Stimulated activated CD4-positive, alpha-beta T cell treated with anti-CD3 and anti-CD28 coated beads, Interleukin-4, amount 100 ng/mL, for 24 hours (primary cell): ENCODE measurements around the gene RPS18.

Experiments used
- DNase-seq: peaks from one replicate; pipeline ENCODE4 v3.0.0-alpha.2; 2020

Gene RPS18

DNA sequence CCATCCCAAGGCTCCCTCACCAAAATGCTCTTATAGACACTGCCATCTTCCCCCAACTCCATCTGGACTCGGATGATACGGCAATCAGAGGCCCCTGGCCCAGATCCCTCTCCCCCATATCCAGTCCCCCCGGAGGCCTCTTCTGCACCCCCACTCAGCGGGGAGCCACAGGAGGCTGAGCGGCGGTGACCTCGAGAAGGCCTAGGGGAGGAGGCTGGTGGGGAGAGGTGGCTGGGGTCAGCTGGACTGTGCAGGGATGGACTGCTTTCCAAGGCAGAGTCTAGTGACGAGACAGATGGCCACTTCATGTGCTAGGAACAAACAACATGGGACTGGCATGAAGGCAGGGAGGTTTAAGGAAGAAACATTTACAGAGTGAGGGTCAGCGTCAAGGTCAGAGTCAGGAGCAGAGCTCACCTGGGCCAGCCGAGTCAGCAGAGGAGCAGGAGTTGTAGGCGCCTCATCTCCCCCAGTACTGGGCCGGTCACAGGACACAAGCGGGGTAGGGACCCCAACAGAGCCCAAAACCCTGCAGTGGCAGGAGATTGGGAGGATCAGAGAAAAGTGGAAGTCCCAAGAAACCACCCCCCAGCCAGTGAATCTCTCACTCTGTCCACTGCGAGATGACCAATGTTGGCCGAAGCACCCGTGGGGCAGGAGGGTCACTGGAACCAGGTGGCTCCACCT is 21.3 kb downstream of the RPS18 start:
- no peak for DNase-seq

- no peak for DNase-seq
Observed at GRCh38 chr6:33294086-33294823, 22.4 kb downstream of the RPS18 start.

DNA sequence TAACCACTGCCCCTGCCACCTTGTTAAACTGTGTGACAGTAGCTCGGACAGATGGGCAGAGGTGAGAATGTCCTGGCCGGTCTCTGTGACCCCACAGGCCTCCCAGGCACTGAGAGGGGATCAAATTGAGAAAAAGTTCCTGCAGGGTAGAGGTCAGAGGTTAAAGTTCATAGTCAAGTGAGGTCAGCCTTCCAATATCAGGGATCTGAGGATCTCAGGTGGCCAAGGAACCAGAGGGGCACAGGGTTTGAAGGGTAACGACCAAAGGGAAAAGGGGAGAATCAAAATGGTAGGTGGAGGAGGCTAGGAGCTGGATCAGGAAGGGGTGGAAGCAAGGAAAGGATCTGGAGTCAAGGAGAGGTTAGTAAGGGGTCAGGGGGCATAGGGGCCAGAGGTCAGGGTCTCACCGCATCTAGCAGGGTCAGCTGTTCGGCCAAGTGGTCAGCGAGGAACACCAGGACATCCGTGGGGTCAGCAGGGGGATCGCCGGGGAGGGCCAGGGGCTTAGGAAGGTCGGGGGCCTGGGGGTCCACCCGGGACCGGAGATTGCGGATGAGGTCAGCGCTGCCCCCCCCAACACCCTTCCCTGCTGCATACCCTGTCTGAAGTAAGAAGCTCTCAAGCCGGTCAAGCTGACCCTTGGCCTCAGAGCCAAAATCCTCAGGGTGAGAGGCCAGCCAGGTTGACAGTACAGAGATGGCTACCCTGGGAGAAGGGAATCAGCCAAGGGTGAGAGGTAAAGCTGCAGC is 23.9 kb downstream of the RPS18 start:
- DNase-seq = no peak

- no peak for DNase-seq
Observed at GRCh38 chr6:33296797-33297405, 25.0 kb downstream of the RPS18 start.

DNA sequence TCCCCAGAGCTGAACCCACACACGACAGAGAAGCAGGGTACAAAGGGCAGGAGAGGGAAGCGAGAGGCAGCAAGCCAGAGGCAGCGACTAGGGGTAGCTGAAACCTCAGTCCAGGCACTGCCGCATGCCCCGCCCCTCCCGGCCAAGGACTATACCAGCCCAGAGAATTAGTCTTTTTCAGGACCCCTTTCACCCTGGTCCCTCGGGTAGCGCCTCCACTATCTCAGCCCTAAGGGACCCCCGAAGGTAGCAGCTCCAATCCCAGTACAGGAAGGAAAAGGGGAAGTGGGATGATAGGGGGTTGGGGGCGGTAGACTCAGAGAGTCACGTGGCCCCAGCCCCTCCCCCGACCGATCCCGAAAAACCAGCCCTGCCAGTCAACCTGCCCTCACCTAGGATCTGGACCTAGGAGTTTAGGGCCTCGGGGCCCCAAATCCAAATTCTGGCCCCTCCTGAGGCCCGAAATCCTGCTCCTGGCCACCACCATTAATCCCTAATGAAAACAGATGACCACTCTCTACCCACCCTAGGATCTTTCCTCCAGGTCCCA is 25.6 kb downstream of the RPS18 start:
- no peak for DNase-seq

DNA sequence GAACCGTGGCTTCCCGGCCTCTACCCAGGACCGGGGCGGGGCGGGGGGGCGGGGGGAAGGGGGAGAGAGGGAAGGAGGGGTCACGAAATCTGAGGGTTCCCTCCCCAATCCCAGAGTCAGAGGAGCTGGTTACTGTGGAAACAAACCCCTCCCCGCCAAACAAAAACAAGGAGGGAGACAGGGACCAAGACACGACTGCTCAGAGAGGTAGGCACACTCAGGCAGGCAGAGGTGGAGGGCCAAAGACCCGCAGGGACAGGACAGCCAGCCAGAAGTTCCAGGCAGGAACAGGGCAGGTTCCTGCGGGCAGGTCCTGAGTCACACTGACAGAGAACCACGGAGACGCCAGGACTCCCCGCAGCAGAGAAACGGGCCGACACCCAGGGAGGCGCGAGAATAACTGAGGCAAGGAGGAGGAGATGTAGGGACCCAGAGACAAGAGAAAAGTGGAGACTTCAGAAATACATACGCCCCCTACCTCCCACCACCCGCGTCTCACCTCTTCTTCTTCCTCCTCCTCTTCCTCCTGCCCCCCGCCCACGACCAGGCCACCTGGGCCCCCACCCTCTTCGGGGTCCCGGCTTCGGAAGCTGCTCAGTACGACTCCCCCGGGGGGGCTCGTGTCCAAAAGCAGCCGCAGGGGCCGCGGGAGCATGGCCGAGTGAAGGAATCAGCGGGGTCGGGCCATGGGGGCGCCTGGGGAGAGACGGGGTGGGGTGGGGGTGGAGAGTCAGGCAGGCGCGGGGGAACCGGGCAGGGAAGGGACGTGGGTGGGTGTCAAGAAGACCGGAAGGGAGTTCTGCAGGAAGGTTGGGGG is 26.3 kb downstream of the RPS18 start:
- peak; percentile 68 for DNase-seq

GRCh38 chr6:33298773-33299236 is 26.9 kb downstream of the RPS18 start, which contains the start of gene RGL2:
TSS of gene RGL2 (minus strand) at chr6:33298942. CDS start at chr6:33298610, 332 bp downstream.
- DNase-seq = peak; percentile 60

DNA sequence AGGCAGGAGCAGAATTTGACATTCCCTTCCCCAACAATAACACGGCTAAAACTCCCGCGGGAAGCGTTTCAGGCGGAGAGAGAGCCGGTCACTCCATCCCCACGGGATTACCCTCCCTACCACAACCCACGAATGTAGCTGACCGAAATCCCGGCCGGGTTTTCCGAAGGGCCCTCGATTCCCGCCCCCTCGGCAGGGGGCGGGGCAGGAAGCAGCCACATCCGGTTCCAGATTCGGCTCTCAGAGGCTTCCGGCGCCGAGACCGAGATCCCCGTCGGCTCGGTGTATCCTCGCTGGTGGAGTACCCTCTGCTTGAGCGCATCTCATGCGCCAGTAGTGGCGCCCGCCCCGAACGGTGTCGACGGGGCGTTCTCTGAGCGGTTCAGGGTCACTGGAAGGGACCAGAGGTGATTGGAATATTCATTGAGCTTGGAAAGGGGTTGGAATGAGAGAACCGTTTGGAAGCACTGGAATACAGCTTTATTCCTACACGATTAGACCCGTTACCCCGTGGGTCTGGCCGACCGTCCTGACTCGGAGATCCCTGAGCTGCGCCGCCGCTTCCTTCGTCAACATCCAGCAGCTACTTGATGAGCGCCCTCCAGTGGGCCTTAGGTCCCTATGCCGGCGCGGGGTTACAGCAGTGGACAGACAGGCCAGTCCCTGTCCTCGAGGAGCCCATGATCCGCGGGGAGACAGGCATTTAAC is 27.5 kb downstream of the RPS18 start:
- peak; percentile 94 for DNase-seq

GRCh38 chr6:33301877-33302276 is 30.0 kb downstream of the RPS18 start:
- no peak for DNase-seq

DNA sequence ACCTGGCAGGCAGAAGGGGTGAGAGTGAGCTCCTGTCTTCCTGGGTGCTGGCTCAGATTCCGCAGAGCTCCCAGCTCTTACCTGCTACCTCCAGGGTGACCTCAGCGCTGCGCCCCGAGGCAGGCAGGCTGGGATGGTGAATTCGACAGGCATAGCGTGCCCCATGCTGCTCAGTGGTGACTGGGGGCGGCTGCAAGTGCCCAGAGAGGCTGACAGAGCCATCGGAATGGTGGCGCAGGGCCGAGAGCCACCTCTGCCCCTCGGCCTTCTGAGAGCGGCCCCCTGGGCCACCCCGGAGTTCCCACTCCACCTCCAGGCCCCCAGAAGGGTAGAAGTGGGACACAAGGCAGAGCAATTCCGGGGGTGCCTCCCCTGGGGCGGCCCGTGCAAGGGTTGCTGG is 32.3 kb downstream of the RPS18 start:
- DNase-seq = no peak

DNA sequence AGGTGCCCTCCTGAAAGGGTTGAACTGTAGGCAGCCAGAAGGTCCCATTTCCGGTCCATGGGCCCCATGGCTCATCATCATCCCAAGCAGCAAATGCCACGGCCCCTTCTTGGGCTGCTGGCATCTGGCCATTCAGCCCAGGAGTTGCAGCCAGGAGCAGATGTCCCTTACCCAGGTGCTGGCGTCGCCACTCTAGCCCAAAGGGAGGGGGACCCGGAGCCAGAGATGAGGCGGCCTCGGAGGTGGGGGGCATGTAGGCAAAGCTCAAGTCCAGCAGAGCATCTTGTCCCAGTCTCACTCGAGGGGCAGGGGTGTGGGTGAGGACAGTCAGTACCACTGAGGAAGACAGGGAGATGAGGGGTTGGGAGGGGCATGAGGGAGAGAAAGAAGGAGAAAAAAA is 33.2 kb downstream of the RPS18 start:
- DNase-seq = no peak

GRCh38 chr6:33306356-33306755 is 34.5 kb downstream of the RPS18 start:
- no peak for DNase-seq

- DNase-seq = peak; percentile 85
Observed at GRCh38 chr6:33312361-33313104, 40.7 kb downstream of the RPS18 start.

GRCh38 chr6:33313105-33313708 is 41.3 kb downstream of the RPS18 start:
- peak; percentile 55 for DNase-seq

DNA sequence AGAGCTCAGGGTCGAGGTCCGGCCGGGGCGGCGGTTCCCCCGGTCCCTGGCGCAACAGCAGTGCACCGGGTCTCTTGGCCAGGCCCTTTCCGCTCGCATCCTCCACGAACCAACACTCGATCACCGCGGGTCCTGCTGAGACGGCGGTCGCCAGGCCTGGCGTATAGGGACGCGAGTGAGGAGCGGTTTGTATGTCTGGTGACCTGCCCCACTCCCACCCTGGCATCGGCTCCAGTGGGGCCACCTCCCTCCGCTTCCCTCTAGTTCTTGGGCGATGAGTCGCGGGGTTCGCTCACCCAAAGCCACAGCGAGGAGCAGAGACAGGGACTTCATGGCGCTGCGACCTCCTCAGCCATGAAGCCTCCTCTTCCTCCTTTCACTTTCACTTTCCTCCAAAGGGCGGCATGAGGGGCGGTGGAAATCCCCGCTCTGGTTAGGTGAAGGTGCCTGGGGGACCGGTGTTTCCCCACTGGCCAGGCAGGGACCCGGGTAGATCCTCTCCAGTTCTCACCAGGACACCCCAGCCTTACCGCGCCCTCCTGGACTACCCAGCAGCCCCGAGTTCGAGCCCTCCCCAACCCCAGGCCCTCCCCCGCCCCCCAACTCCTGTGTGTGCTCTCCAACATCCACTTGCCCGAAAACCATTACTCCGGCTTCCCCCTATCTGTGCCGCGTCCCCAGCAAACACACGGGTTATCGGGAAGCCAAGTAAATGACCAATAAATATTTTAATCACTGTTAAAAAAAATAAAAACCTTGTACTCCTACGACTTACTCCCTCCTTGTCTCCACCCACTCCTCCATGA is 42.0 kb downstream of the RPS18 start, which contains the start of gene TAPBP:
Gene TAPBP (minus strand): TSS at position 370 of the 806 bp plus-strand sequence. CDS start 37 bp downstream, at position 333.
- DNase-seq = peak; percentile 88

GRCh38 chr6:33314515-33314942 is 42.7 kb downstream of the RPS18 start:
- peak; percentile 70 for DNase-seq

DNA sequence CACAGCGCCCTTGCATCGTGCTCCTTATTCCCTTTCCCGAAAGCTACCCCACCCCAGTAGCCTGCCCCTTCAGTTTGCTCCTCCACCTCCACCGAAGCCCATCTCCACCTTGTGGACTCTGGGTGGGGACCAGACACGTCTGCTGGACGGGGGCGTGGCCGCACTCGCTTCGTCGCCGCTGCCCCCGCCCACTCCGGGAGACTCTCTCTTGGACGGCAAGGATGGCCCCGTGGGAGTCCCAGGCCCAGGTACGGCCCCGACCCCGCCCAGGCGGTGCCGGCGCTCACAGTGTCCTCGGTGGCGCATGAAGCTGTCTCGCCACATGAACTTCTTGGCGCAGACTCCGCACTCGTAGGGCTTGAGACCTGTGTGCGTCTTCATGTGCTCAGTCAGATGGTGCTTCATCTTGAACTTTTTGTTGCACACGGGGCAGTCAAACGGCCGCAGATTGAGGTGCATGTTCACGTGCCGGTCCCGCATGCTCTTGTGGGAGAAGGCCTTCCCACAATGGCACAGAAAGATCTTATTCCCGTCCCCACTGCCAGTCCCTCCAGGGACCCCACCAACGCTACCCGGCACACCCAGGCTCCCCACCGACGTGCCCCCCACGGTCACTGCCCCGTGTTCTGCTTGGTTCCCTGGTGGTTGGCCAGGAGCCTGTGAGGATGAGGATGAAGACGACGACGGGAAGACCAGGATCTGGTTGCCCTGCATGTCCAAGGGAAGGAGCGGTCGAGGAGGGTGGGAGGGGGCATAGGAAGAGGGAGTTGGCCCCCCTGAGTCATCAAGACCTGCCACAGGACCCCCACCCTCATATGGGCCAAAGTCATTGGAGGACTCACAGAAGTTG is 43.3 kb downstream of the RPS18 start:
- no peak for DNase-seq
